Stimulated activated CD8-positive, alpha-beta memory T cell treated with anti-CD3 and anti-CD28 coated beads, Interleukin-15, amount 100 ng/mL, for 24 hours (primary cell): ENCODE data around the gene KCNJ5.

Source experiments
- DNase-seq: peaks from one replicate; pipeline ENCODE4 v3.0.0-alpha.2; 2020; ENCODE audit warnings: low read depth

The KCNJ5 gene

DNA sequence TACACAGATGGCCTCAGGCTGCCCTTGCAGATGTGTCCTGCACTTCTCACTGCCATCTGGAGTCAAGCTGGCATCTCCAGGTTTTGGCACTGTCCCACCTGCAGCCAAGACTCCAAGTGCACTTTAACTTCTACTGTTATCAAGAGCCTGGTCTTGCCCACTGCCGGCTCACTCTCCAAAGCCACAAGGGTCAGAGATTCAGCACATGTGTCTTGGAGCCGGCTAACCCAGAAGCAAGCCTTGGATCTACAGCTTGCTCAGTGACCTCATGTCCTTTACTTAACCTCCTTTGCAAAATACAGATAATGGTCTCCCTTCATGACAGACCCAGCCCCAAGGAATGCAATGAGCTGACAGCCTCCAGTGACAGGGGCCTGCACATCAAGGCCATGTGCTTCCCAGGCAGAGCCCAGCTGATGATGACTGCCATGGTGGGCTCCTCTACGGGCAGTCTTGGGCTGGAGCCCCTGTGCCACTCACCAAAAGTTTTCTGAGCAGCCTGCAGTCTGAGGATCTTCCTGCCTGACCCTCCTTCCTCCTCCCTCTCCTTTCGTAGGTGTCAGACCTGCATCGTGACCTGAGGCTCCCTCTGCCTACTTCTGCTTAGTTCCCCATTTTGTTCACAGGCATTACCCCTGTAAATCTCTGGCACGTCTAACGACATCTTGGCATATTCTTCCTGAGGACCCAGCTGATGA lies 42.5 kb downstream of the KCNJ5 start:
- DNase-seq = no peak

- no peak for DNase-seq
These were observed 43.2 kb downstream of the KCNJ5 start for GRCh38 chr11:128934351-128934750.

GRCh38 chr11:128934926-128935325 lies 43.8 kb downstream of the KCNJ5 start:
- DNase-seq = no peak

DNA sequence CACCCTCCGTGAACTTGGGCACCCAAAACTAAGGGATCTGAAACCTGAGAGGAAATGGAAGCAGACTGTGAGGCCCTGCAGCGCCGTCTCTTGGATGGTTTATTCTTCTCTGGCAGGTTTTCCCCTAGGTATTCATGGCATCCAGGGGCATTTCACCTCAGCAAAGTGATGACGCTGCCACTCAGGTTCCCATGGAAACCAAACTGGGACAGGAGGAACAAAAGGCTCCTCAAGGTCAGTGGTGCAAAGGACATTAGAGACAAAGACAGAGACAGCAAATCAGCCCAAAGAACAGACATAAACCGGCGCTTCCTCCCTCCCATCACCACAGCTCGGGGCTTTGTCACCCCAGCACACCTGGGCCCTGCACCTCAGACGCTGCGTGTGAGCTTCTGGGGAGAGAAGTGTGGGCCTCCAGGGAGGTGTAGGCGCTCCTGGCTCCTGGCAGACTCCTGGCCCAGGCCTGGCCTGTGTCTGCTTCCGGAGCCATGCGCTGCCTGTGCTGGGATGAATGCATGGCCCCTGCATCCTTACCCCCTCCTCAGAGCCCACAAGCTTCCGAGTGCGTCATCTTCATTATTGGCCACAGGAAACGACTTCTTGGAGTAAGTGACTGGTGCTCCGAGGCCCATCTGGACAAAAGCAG lies 45.6 kb downstream of the KCNJ5 start:
- no peak for DNase-seq

DNA sequence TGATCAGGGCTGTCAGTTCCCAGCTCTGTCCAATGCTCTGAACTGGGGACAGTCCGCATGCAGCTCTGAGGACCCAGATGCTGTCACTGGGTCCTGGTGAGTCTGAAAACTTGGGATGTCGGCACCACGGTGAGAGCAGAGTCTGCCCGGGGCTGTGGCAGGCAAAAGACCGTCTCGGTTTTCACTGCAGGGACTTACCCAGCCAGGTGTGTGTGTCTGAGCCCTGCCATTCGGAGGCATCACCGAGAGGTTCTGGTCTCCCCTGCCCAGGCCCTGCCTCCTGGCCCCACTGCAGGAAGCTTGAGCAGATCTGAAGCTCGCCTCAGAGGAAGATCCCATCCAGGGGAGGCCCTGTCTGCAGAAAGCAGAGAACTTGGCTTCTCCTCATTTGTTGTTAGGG lies 46.3 kb downstream of the KCNJ5 start:
- no peak for DNase-seq

DNA sequence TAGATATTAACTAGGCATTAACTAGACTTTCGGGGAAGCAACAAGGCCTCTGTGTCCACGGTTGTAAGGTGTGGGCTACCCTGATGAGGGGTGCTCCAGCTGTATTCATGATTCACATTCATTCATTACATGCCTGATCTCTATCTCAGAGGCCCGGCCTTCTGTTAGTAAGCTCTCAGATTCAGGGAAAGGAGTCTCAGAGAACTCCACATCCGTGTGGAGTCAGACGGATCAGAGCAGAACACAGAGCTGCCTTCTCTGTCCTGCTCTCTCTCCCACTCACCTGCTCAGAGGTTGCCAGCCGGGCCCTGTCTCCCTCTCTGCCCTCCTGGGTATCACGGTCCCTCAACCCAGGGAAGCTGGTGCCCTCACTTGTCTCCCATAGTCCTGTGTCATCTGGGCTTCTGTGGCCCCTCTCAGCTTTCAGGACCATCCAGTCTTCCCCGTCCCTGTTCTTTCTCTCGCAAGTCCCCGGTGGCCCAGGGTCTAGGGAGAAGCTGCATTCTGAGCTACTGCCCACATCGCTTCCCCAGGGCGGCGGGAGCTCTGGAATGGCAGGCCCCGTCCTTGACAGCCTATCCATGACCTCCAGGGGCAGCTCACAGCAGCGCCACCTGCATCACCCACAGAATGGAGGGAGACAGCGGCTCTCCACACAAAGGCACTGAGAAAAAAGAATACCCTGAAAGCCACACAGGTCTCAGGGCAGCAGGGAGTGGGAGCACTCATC lies 47.2 kb downstream of the KCNJ5 start:
- DNase-seq = no peak

GRCh38 chr11:128939591-128939990 lies 48.4 kb downstream of the KCNJ5 start:
- no peak for DNase-seq

DNA sequence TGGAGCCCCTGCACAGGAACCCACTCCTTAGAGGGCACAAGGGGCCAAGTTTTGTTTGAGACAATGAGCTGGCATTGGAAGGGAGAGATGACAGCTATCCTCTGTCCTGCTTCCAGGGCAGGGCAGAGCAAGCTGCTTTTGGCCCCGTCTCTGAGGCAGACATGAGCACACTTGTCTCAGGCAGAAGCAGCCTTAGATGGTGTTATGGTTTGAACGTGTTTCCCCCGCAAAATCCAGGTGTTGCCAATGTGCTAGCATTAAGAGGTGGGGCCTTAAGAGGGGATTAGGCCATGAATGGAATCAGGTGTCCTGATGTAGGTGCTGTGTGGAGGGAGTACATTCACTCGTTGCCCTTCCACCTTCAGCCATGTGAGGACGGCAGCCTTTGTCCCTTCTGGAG lies 49.0 kb downstream of the KCNJ5 start:
- no peak for DNase-seq

DNA sequence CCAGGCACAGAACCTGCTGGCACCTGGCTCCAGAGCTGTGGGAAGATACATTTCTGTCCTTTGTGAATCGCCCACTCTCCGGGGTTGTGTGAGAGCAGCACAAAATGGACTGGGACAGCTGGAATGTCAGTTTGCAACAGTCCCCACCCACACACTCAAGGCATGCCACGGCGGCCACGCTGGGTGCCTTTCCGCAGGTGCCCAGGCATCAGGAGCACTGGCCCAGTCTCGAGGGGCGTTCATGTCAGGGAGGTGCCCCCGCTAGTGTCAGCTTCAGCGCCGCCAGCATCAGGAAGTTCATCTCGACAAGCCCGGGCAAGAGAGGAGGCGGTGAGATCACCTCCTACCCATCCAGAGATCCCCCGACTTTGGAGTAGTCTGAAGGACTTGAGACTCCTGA lies 49.4 kb downstream of the KCNJ5 start:
- no peak for DNase-seq

GRCh38 chr11:128941110-128941509 lies 50.0 kb downstream of the KCNJ5 start:
- DNase-seq = no peak

DNA sequence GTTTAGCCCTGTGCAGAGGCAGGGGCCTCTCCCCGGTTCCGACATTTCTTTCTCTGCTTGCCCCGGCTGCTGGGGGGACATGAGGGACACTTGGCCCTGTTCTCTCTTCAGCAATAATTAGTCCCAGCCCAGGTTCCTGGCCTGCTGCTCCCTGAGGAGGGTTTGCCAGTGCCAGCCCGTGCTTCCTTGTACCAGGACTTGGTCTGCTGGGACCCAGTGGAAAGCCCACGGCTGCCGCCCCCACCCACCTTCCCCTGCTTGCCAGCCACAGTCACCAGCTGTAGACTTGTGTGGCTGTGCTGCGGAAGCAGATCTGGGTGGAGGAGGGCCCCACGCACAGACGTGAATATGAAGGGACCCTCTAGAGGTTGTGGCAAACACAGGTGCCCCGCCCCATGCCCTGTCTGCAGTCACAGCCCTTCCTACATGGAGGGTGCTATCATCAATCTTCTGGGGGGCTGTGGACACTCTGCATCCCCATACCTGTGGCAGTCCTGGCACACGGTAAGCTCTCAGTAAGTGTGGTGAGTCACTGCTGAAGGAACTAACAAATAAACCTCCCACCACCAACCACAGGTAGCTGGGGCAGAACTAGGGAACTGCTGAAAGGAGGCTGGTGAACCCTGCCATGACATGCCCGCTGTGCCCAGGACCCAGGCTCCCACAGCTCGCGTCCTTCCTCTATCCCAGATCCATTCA lies 50.6 kb downstream of the KCNJ5 start:
- no peak for DNase-seq

GRCh38 chr11:128942272-128942612 lies 51.1 kb downstream of the KCNJ5 start:
- no peak for DNase-seq

DNA sequence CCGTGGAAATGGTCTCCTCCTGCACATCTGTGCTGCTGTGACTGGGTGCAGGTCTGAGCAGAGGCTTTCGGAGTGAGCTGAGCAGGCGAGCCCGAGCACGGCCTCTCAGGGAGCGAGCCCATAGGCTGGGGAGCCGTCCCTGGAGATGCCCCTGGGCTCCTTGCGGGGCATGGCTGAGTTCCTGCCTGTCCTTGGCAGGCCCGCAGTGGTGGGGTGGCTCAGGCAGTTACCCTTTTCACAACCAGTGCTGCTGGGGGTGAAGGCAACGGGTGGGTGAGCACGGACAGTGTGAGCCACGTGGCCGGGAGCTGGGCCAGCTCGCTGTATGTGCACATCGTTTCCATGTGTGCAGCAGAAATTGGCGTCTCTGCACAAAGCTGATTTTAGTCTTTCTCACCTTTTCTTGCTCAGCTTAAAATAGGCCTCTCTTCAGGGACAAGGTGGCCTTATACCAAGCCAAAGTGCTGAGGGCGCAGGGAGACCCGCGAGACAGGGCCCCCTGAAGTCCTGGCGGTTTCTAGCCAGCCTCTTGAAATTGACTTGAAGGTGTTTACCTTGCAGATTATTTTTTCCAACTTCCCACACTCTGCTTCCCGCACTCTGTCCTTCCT lies 51.8 kb downstream of the KCNJ5 start, which contains the start of gene TP53AIP1:
TP53AIP1 (minus strand) TSS at position 55 of the 611 bp plus-strand sequence. CDS start 5,053 bp downstream, outside the sequence.
- no peak for DNase-seq

- DNase-seq = no peak
These were observed 52.3 kb downstream of the KCNJ5 start for GRCh38 chr11:128943428-128943976.

DNA sequence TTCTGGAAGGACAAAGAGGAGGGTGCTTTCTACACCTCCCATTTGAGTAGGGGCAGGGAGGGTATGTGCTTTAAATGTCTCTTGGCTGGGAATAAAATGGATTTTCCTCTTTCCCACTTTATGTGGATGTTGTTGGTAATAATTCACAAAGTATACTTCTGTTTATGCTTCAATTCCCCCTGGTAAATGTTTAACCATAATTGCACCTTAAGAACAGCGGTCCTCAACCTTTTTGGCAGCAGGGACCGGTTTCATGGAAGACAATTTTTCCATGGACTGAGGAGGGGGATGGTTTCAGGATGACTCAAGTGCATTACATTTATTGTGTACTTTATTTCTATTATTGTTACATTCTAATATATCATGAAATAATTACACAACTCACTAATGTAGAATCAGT lies 55.5 kb downstream of the KCNJ5 start:
- DNase-seq = no peak

GRCh38 chr11:128947773-128948172 lies 56.6 kb downstream of the KCNJ5 start:
- DNase-seq = no peak

DNA sequence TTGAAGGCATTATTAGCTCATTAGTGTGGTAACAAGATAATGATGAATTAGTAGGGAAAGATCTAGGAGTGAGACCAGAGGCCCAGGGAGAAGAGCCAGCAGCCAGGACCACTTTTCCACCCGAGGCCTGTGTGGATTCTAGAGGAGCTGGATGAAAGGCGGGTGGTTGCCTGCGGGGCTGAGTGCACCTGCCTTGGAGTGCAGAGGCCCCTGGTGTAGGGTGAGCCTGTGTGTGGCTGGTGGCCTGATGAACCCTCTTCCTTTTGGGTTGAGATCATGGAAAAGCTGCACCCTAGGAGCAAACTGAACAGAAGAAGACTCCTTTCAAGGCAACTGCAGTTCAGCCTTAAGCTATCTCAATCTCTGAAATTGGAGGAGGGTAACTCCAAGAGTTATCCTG lies 57.4 kb downstream of the KCNJ5 start:
- no peak for DNase-seq

GRCh38 chr11:128949791-128950454 lies 58.8 kb downstream of the KCNJ5 start:
- no peak for DNase-seq

GRCh38 chr11:128953151-128953550 lies 62.0 kb downstream of the KCNJ5 start:
- DNase-seq = no peak

- no peak for DNase-seq
These were observed 64.5 kb downstream of the KCNJ5 start for GRCh38 chr11:128955636-128956035.
